GM19035 (cell line): Measurements from ENCODE around the gene F13B.
"Not testable (repeated sequence)": the region's sequence is repeated elsewhere in the genome, so short reads cannot be mapped to it uniquely, and the experiment has no call there.

Experiments
- ATAC-seq: cut with Tn5 transposase; IDR thresholded peaks from one replicate; pipeline ENCODE4 v1.9.1; 2021; ENCODE audit not compliant: unreplicated experiment

Gene F13B

DNA sequence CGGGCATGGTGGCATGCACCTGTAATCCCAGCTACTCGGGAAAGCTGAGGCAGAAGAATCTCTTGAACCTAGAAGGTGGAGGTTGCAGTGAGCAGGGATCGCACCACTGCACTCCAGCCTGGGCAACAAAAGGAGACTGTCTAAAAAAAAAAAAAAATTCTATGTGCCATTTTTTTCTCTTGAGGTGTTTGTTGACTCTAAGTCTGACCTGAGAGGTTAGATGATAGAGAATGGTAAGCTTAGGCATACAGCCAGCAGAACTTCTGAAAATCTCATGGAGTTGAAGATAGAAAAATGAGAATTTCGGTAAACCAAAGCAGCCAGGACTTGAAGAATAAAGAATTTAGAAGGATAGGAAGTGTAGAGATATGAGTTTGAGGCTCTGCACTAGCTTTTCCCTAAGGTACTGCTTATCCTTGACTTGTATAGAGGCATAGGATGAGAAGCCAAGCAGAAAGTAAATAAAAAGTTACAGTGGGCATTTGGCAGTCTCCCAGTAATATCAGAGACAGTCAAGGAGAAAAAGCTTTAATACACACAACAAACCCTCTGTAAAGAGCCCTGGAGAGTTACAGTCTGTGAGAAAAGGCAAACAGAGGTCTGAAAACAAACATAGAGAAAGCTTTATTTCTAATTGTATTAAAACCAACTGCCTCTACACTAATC, 24.3 kb downstream of the F13B start:
- ATAC-seq = no peak

GRCh38 chr1:197041486-197042353, 25.3 kb downstream of the F13B start:
- no peak for ATAC-seq

- no peak for ATAC-seq
Measured at GRCh38 chr1:197036861-197037260, 30.2 kb downstream of the F13B start.

DNA sequence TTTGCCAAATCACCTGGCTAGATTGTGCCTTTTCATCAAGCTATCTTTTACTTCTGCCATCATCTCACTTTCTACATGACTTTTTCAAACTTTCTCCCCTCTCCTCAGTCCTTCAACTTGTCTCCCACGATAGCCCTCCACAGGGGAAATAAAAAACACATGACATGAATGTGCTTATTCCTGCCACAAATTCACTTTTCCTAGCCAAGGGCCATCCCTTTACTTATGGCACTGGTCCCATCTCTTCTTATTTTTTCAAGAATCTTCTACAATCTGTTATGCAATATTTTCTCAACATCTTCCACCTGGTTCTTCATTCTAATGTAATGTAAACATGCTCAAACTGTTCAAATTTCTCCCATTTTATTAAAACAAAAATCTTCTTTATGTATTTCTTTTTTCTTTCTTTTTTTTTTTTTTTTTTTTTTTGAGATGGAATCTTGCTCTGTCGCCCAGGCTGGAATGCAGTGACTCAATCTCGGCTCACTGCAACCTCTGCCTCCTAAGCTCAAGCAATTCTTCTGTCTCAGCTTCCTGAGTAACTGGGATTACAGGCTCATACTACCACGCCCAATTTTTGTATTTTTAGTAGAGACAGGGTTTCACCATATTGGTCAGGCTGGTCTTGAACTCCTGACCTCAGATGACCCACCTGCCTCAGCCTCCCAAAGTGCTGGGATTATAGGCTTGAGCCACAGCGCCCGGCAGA, 32.3 kb downstream of the F13B start:
- not testable (repeated sequence) for ATAC-seq

GRCh38 chr1:197029749-197030148, 37.3 kb downstream of the F13B start:
- no peak for ATAC-seq

- no peak for ATAC-seq
Measured at GRCh38 chr1:197027359-197027758, 39.7 kb downstream of the F13B start.

- ATAC-seq = no peak
Measured at GRCh38 chr1:197024460-197024859, 42.6 kb downstream of the F13B start.

GRCh38 chr1:197021716-197022115, 45.3 kb downstream of the F13B start:
- ATAC-seq = no peak

GRCh38 chr1:197017558-197018146, 49.4 kb downstream of the F13B start:
- ATAC-seq = no peak

GRCh38 chr1:197016751-197017150, 50.3 kb downstream of the F13B start:
- ATAC-seq = no peak

DNA sequence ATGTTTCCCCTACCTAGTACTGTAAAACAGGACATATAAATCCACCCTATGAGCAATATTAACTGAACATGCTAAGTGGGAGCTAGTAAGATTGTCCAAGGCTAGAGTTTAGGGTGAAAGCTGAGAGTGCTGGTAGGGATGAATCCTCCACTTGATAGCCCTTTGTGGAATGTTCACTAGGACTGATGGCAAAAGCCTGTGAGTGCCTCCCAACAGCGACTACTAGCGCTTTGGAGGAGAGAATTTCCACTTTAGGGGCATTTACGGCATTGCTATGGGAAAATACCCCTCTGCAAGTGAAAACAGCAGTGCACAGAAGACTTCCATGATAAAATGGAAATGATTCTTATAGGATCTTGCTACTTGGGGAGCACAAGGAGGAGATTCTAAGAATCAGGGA, 53.8 kb downstream of the F13B start:
- ATAC-seq = no peak

GRCh38 chr1:197011614-197012013, 55.4 kb downstream of the F13B start:
- ATAC-seq = no peak

DNA sequence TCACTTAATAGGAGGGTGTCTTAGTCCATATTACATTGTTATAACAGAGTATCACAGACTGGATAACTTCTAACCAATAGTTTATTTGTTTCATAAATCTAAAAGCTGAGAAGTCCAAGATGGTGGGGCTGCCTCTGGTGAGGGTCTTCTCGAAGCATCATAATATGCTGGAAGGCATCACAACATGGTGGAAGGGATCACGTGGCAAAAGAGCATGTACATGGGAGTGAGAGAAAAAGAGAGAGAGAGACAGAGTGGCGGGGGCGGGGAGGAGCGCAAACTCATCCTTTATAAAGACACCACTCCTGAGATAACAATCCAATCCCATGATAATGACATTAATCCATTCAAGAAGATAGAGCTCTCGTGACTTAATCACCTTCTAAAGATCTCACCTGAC, 58.2 kb downstream of the F13B start:
- no peak for ATAC-seq

- ATAC-seq = no peak
Measured at GRCh38 chr1:197003132-197003531, 63.9 kb downstream of the F13B start.

DNA sequence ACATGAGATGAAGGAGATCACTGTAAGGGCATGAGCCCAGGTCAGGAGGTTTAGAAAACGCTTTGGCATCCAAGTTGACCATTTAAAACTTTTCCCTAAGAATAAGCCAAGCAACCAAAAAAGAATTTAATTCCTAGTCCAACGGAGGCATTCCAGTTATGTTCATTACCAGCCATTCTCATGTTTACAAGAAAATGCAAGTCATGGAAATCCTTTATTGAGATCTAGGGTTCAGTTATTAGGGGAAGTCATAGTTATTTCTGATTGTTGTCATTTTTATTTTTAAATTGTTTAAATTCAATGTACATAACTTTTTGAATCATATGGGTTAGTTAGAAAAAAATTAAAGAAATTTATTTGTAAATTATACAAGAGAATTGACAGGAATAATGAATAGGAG, 65.2 kb downstream of the F13B start:
- no peak for ATAC-seq

GRCh38 chr1:196997423-196997822, 69.6 kb downstream of the F13B start:
- no peak for ATAC-seq

DNA sequence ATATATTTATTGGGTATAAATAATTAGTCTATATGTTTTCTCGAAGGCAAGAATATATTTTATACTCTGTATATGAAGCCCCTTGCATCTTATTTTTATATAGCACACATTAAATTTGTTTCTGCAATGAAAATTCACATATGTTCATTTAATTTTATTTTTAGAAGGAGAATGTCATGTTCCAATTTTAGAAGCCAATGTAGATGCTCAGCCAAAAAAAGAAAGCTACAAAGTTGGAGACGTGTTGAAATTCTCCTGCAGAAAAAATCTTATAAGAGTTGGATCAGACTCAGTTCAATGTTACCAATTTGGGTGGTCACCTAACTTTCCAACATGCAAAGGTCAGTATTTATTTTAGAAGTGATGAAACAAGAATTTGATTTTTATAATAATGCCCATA, 73.1 kb downstream of the F13B start:
- ATAC-seq = no peak

DNA sequence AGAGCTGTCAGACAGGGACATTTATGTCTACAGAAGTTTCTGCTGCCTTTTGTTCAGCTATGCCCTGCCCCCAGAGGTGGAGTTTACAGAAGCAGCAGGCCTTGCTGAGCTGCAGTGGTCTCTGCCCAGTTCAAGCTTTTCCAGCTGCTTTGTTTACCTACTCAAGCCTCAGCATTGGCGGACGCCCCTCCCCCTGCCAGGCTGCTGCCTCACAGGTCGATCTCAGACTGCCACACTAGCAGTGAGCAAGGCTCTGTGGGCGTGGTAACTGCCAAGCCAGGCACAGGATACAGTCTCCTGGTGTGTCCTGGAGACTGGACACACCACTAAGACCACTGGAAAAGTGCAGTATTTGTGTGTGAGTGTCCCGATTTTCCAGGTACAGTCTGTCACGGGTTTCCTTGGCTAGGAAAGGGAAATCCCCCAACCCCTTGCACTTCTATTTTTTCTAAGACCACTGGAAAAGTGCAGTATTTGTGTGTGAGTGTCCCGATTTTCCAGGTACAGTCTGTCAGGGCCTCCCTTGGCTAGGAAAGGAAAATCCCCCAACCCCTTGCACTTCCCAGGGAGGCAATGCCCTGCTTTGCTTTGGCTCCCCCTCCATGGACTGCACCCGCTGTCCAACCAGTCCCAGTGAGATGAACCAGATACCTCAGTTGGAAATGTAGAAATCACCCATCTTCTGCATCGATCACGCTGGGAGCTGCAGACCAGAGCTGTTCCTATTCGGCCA, 75.0 kb downstream of the F13B start:
- not testable (repeated sequence) for ATAC-seq
